ENCODE data around the gene BCAS3. TPM values are rescaled to one million over a fixed set of nuclear protein-coding genes. Genes with fewer than 3 reads are reported as not detected.

Gene BCAS3
- total and polyA plus RNA-seq, 5 donors from 2014 or later: 29.7 to 59.1 (median 33.9) TPM

DNA sequence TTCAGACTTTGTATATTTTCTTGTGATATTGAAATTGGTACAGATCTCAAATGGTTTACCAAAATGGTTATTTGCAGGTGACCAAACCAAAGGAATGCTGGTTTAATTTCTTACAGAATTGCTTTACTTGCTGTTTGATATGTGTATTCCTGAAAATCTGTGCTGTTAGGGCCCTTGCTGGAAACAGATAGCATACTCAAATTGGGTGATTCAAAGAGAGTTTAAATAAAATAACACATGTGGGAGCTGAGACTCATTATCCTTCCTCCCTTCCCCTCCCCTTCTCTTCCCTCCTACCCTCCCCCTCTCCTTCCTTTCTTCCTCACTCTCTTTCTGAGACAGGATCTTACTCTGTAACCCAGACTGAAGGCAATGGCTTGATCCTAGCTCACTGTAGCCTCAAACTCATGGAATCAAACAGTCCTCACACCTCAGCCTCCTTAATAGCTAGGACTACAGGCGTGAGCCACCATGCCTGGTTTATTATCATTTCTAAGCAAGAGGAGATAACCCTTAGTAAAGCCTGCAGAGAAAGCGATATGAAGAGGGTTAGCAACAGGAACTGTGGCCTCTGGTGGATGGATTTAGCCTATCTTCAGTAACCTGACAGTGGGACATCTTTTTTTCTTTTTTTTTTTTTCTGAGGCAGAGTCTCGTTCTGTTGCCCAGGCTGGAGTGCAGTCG is 141.9 kb downstream of the BCAS3 start:
- Mint-ChIP-seq H3K27me3 (peaks cover 5% of the 10 kb centered on the region), H3K4me1 (peaks cover 0 to 12% (median 2%) of the 10 kb centered on the region in 4 donors), H3K36me3 (peaks cover 16% of the 10 kb centered on the region), H3K27ac (no peak overlapping the region), H3K4me3 (no peak overlapping the region), H3K9me3 (peaks cover 0 to 5% (median 0%) of the 10 kb centered on the region in 7 donors)
- no peak overlapping the region for H3K4me3 ChIP-seq (ENCODE audit: low read depth, low read length)
- no peaks in the 10 kb centered on the region for H3K27me3 ChIP-seq (ENCODE audit: control insufficient read depth, insufficient read depth, low read length)
- H3K36me3 ChIP-seq (ENCODE audit: control insufficient read depth, insufficient read depth, low read length): no peaks in the 10 kb centered on the region
- DNase-seq: no peak
- no peaks in the 10 kb centered on the region for H3K9me3 ChIP-seq (ENCODE audit: control insufficient read depth in 2 of 2, low read length in 2 of 2)
- H3K27ac ChIP-seq (ENCODE audit: insufficient read depth, low read length, poor library complexity, severe bottlenecking): no peak overlapping the region
- no peaks in the 10 kb centered on the region for H3K4me1 ChIP-seq (ENCODE audit: control insufficient read depth, insufficient read depth, low read length, poor library complexity, severe bottlenecking)
- no peak for ATAC-seq (ENCODE audit: low read depth in 2 of 2)

DNA sequence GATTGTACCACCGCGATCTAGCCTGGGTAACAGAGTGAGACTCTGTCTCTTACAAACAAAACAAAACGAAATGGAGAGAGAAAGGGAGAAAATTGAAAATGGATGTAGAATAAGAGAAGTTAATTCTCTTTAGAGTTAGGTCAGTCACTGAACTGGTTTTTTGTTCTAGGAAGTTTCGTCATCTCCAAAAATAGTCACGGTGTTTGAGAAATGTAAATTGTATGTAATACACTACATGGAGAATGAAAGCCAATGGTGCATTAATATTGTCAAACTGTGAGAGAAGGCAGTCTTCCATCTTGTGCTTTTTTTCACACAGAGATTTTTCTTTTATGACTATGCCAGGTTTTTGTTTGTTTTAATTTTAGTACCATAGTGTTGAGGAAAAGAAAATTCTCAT is 145.9 kb downstream of the BCAS3 start:
- H3K36me3 ChIP-seq (ENCODE audit: control insufficient read depth, insufficient read depth, low read length): no peaks in the 10 kb centered on the region

DNA sequence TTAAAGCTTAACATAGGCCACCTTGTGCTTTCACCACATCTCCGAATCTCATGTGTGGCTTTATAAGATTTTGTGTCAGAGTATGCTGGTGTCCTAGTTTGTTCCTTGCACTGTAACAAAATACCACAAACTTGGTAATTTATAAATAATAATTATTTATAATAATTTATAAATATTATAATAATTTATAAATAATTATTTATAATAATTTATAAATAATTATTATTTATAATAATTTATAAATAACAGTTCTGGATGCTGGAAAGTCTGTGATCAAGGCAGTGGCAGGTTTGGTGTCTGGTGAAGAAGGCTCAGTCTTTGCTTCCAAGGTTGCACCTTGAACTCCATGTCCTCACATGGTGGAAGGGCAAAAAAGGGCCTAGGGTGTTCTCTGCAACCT is 147.7 kb downstream of the BCAS3 start:
- Histone ChIP-seq H3K27me3 (ENCODE audit: control insufficient read depth, insufficient read depth, low read length) (no peaks in the 10 kb centered on the region), H3K4me3 (ENCODE audit: low read depth, low read length) (no peak overlapping the region), H3K27ac (ENCODE audit: insufficient read depth, low read length, poor library complexity, severe bottlenecking) (no peak overlapping the region), H3K36me3 (ENCODE audit: control insufficient read depth, insufficient read depth, low read length) (no peaks in the 10 kb centered on the region), H3K4me1 (ENCODE audit: control insufficient read depth, insufficient read depth, low read length, poor library complexity, severe bottlenecking) (no peaks in the 10 kb centered on the region), H3K9me3 (ENCODE audit: control insufficient read depth in 2 of 2, low read length in 2 of 2) (no peaks in the 10 kb centered on the region)
- Mint-ChIP-seq H3K36me3 (peaks cover 7% of the 10 kb centered on the region), H3K4me1 (peaks cover 0 to 12% (median 3%) of the 10 kb centered on the region in 4 donors), H3K27ac (no peak overlapping the region), H3K4me3 (no peak overlapping the region), H3K27me3 (peaks cover 6% of the 10 kb centered on the region), H3K9me3 (peaks cover 0 to 3% (median 0%) of the 10 kb centered on the region in 7 donors)
- ATAC-seq (ENCODE audit: low read depth in 2 of 2) (no peak), DNase-seq (no peak)

More for the DNA sequence above, 145.9 kb downstream of the BCAS3 start:
- Mint-ChIP-seq H3K4me3 (no peak overlapping the region), H3K9me3 (peaks cover 0 to 3% (median 0%) of the 10 kb centered on the region in 7 donors), H3K36me3 (peaks cover 9% of the 10 kb centered on the region), H3K27ac (no peak overlapping the region), H3K27me3 (peaks cover 6% of the 10 kb centered on the region), H3K4me1 (peaks cover 0 to 12% (median 1%) of the 10 kb centered on the region in 4 donors)
- ATAC-seq (ENCODE audit: low read depth in 2 of 2): no peak
- Histone ChIP-seq H3K4me3 (ENCODE audit: low read depth, low read length) (no peak overlapping the region), H3K4me1 (ENCODE audit: control insufficient read depth, insufficient read depth, low read length, poor library complexity, severe bottlenecking) (no peaks in the 10 kb centered on the region), H3K27ac (ENCODE audit: insufficient read depth, low read length, poor library complexity, severe bottlenecking) (no peak overlapping the region), H3K9me3 (ENCODE audit: control insufficient read depth in 2 of 2, low read length in 2 of 2) (no peaks in the 10 kb centered on the region), H3K27me3 (ENCODE audit: control insufficient read depth, insufficient read depth, low read length) (no peaks in the 10 kb centered on the region)
- DNase-seq: no peak

DNA sequence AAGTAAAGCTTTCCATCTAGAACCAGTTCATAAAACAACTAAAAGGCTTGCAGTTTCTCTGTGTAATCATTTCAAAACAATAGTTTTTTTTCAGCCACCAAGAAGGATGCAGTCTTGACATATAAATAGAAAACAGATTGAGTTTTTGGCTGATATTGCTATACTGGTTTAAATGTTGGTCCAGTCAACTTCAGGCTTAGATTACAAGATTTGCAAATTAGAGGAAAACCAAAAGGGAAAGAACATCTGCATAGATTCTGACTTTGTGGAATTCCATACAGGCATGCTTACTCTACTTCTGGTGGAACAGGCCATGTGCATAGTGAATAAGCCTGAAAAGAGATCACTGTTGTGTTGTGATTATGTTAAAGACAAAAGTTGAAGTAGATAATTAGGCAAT is 150.3 kb downstream of the BCAS3 start:
- Histone ChIP-seq H3K9me3 (ENCODE audit: control insufficient read depth in 2 of 2, low read length in 2 of 2) (no peaks in the 10 kb centered on the region), H3K4me3 (ENCODE audit: low read depth, low read length) (no peak overlapping the region), H3K36me3 (ENCODE audit: control insufficient read depth, insufficient read depth, low read length) (no peaks in the 10 kb centered on the region), H3K27ac (ENCODE audit: insufficient read depth, low read length, poor library complexity, severe bottlenecking) (no peak overlapping the region), H3K27me3 (ENCODE audit: control insufficient read depth, insufficient read depth, low read length) (no peaks in the 10 kb centered on the region), H3K4me1 (ENCODE audit: control insufficient read depth, insufficient read depth, low read length, poor library complexity, severe bottlenecking) (no peaks in the 10 kb centered on the region)
- H3K27ac Mint-ChIP-seq: no peak overlapping the region
- H3K36me3 Mint-ChIP-seq: peaks cover 7% of the 10 kb centered on the region
- no peak overlapping the region for H3K4me3 Mint-ChIP-seq
- ATAC-seq (ENCODE audit: low read depth in 2 of 2) (no peak), DNase-seq (no peak)
- H3K27me3 Mint-ChIP-seq: peaks cover 6% of the 10 kb centered on the region
- peaks cover 3 to 10% (median 4%) of the 10 kb centered on the region in 4 donors for H3K4me1 Mint-ChIP-seq
- peaks cover 0 to 3% (median 0%) of the 10 kb centered on the region in 7 donors for H3K9me3 Mint-ChIP-seq

DNA sequence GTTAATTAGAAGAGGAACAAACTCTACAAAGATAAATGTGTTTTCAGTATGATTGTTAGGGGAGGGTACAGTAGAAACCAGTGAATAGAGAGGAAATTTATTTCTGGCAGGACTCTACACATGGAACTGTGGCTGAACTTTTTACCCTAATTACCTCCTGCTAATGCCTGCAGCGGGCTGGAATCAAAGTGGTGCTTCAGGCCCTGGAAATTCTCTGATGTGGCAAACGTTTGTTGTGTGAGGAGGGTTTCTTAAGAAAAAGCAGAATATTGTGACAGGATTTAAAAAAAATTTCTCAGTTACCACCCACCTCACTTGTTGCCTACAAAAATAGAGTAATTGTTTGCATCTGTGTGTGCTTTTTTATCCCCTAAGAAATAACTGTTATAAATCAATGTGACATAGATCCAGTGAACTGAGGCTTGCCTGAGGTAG is 154.5 kb downstream of the BCAS3 start:
- no peaks in the 10 kb centered on the region for H3K36me3 Mint-ChIP-seq
- H3K27me3 Mint-ChIP-seq: no peaks in the 10 kb centered on the region
- DNase-seq (no peak), ATAC-seq (ENCODE audit: low read depth in 2 of 2) (no peak)
- no peak overlapping the region for H3K4me3 ChIP-seq (ENCODE audit: low read depth, low read length)
- H3K27me3 ChIP-seq (ENCODE audit: control insufficient read depth, insufficient read depth, low read length): no peaks in the 10 kb centered on the region
- no peaks in the 10 kb centered on the region for H3K4me1 ChIP-seq (ENCODE audit: control insufficient read depth, insufficient read depth, low read length, poor library complexity, severe bottlenecking)
- no peak overlapping the region for H3K27ac ChIP-seq (ENCODE audit: insufficient read depth, low read length, poor library complexity, severe bottlenecking)
- H3K4me1 Mint-ChIP-seq: peaks cover 0 to 5% (median 3%) of the 10 kb centered on the region in 4 donors
- no peaks in the 10 kb centered on the region for H3K9me3 Mint-ChIP-seq
- H3K36me3 ChIP-seq (ENCODE audit: control insufficient read depth, insufficient read depth, low read length): no peaks in the 10 kb centered on the region
- H3K27ac Mint-ChIP-seq: no peak overlapping the region
- H3K9me3 ChIP-seq (ENCODE audit: control insufficient read depth in 2 of 2, low read length in 2 of 2): no peaks in the 10 kb centered on the region
- no peak overlapping the region for H3K4me3 Mint-ChIP-seq

DNA sequence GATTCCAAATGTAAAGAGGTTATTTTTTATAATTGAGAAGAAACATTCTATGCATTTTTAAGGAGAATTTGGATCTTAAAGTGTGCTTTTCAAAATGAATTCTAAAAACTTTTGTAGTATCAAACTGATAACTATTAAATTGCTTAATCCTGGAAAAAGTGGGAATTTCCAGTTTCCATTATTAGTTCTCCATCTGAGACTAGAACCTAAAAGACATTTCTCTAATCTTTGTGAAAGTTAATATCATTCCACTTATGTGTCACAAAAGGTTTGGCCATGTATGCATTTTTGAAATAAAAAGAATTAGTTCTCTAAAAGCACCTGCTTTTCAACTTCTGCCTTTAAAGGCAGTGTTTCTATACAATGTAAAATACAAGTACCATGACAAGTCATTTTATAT is 155.0 kb downstream of the BCAS3 start:
- no peak overlapping the region for H3K27ac Mint-ChIP-seq
- Histone ChIP-seq H3K27me3 (ENCODE audit: control insufficient read depth, insufficient read depth, low read length) (no peaks in the 10 kb centered on the region), H3K4me1 (ENCODE audit: control insufficient read depth, insufficient read depth, low read length, poor library complexity, severe bottlenecking) (no peaks in the 10 kb centered on the region), H3K9me3 (ENCODE audit: control insufficient read depth in 2 of 2, low read length in 2 of 2) (no peaks in the 10 kb centered on the region), H3K36me3 (ENCODE audit: control insufficient read depth, insufficient read depth, low read length) (no peaks in the 10 kb centered on the region), H3K27ac (ENCODE audit: insufficient read depth, low read length, poor library complexity, severe bottlenecking) (no peak overlapping the region), H3K4me3 (ENCODE audit: low read depth, low read length) (no peak overlapping the region)
- H3K9me3 Mint-ChIP-seq: no peaks in the 10 kb centered on the region
- H3K36me3 Mint-ChIP-seq: no peaks in the 10 kb centered on the region
- peaks cover 0 to 5% (median 3%) of the 10 kb centered on the region in 4 donors for H3K4me1 Mint-ChIP-seq
- no peak for DNase-seq
- ATAC-seq (ENCODE audit: low read depth in 2 of 2): no peak
- no peak overlapping the region for H3K4me3 Mint-ChIP-seq
- no peaks in the 10 kb centered on the region for H3K27me3 Mint-ChIP-seq

DNA sequence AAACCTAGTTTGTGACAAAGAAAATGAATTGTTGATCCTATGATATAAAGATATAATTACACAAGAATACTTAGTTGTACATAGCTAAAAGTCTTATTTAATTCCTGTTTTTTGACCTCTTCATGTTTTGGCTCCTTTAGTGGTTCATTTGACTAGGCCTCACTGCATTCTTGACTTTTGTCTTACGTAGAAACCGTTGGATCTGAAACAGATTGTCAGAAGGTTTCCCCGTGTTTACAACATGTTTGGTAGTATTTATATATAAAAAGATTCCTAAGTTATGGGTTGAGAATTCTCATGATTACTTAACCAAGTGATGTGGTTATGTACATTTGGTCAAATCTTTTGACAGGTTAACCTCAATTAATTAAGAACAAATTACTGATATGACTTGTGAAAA is 162.8 kb downstream of the BCAS3 start:
- Histone ChIP-seq H3K36me3 (ENCODE audit: control insufficient read depth, insufficient read depth, low read length) (no peaks in the 10 kb centered on the region), H3K4me1 (ENCODE audit: control insufficient read depth, insufficient read depth, low read length, poor library complexity, severe bottlenecking) (no peaks in the 10 kb centered on the region), H3K27me3 (ENCODE audit: control insufficient read depth, insufficient read depth, low read length) (no peaks in the 10 kb centered on the region), H3K9me3 (ENCODE audit: control insufficient read depth in 2 of 2, low read length in 2 of 2) (no peaks in the 10 kb centered on the region), H3K27ac (ENCODE audit: insufficient read depth, low read length, poor library complexity, severe bottlenecking) (no peak overlapping the region), H3K4me3 (ENCODE audit: low read depth, low read length) (no peak overlapping the region)
- peaks cover 0 to 4% (median 0%) of the 10 kb centered on the region in 7 donors for H3K9me3 Mint-ChIP-seq
- no peak for DNase-seq
- H3K4me3 Mint-ChIP-seq: no peak overlapping the region
- peaks cover 6% of the 10 kb centered on the region for H3K36me3 Mint-ChIP-seq
- H3K27me3 Mint-ChIP-seq: no peaks in the 10 kb centered on the region
- no peak for ATAC-seq (ENCODE audit: low read depth in 2 of 2)
- no peak overlapping the region for H3K27ac Mint-ChIP-seq
- H3K4me1 Mint-ChIP-seq: peaks cover 0 to 4% (median 2%) of the 10 kb centered on the region in 4 donors

DNA sequence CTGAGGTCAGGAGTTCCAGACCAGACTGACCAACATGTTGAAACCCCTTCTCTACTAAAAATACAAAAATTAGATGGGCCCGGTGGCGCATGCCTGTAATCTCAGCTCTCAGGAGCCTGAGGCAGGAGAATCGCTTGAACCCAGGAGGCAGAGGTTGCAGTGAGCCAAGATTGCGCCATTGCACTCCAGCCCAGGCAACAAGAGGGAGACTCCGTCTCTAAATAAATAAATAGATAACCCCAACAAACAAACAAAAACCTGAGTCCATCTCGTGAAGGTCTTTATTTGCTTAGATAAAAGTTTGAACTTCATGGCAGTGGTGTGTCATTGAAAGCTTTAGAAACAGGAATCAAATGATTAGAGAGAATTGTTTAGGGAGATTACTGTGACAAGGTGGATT is 167.4 kb downstream of the BCAS3 start:
- peaks cover 7 to 10% (median 7%) of the 10 kb centered on the region in 4 donors for H3K4me1 Mint-ChIP-seq
- Histone ChIP-seq H3K9me3 (ENCODE audit: control insufficient read depth in 2 of 2, low read length in 2 of 2) (no peaks in the 10 kb centered on the region), H3K4me1 (ENCODE audit: control insufficient read depth, insufficient read depth, low read length, poor library complexity, severe bottlenecking) (no peaks in the 10 kb centered on the region), H3K4me3 (ENCODE audit: low read depth, low read length) (no peak overlapping the region), H3K27ac (ENCODE audit: insufficient read depth, low read length, poor library complexity, severe bottlenecking) (no peak overlapping the region), H3K27me3 (ENCODE audit: control insufficient read depth, insufficient read depth, low read length) (no peaks in the 10 kb centered on the region), H3K36me3 (ENCODE audit: control insufficient read depth, insufficient read depth, low read length) (no peaks in the 10 kb centered on the region)
- no peak for ATAC-seq (ENCODE audit: low read depth in 2 of 2)
- no peak overlapping the region for H3K4me3 Mint-ChIP-seq
- H3K27ac Mint-ChIP-seq: no peak overlapping the region
- DNase-seq: no peak
- peaks cover 3% of the 10 kb centered on the region for H3K36me3 Mint-ChIP-seq
- H3K9me3 Mint-ChIP-seq: no peaks in the 10 kb centered on the region
- H3K27me3 Mint-ChIP-seq: no peaks in the 10 kb centered on the region
